ENCODE measurements around the gene RPL13A. TPM values are rescaled to one million over a fixed set of nuclear protein-coding genes. Genes with fewer than 3 reads are reported as not detected.

Gene RPL13A
- polyA plus RNA-seq, 3 donors: 2,089 to 2,580 (median 2,270) TPM

DNA sequence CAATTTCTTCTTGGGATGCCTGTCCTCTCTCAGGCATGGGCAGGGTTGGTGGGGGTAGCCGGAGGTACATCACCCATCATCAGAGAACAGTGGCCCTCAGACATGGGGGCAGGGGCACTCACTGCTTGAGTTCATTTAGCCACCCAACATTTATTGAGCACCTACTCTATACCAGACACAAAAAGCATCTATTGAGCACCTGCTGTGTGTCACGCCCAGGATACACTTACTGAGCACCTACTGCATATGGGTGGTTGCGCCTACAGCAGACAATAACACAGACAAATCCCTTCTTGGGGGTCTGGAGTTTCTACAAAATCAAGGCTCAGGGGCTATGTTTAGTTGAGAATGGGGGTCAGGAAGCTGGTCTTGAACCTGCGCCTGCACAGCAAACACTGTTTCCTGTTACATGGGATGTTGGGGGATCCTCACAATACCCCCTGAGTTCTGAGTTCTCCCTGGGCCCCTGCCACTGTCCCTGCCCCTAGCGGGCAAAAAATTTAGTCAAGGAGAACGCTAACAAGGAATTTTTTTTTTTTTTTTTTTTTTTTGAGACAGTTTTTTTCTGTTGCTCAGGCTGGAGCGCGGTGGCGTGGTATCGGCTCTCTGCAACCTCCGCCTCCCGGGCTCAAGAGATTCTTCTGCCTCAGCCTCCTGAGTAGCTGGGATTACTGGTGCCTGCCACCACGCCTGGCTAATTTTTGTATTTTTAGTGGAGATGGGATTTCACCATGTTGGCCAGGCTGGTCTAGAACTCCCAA, 52.0 kb downstream of the RPL13A start:
- DNase-seq (ENCODE audit: low read depth in 3 of 3, low spot score in 2 of 3): no peak

Other genes with a start within 250 kb of the RPL13A start
- 1 to 10 TPM; 2.4 to 2.6 (median 2.6) TPM for gene SLC6A16, start 162.4 kb upstream of the RPL13A start, polyA plus RNA-seq (ENCODE audit: insufficient read length in 3 of 3)
- 10 to 100 TPM; 32.7 to 37.7 (median 36.9) TPM for gene CD37, start 152.2 kb upstream of the RPL13A start, polyA plus RNA-seq (ENCODE audit: insufficient read length in 3 of 3)
- 10 to 100 TPM; 86.1 to 89.1 (median 86.1) TPM for gene TEAD2, start 125.2 kb upstream of the RPL13A start, polyA plus RNA-seq (ENCODE audit: insufficient read length in 3 of 3)
- gene DKKL1, start 123.7 kb upstream of the RPL13A start, polyA plus RNA-seq (ENCODE audit: insufficient read length in 3 of 3): 1 to 10 TPM; 4.5 to 5.3 (median 4.7) TPM
- gene KASH5, start 99.4 kb upstream of the RPL13A start, polyA plus RNA-seq (ENCODE audit: insufficient read length in 3 of 3): under 1 TPM; 0.14 to 0.45 (median 0.18) TPM
- not detected for gene PTH2, start 64.2 kb upstream of the RPL13A start, polyA plus RNA-seq (ENCODE audit: insufficient read length in 3 of 3)
- not detected for gene GFY, start 62.2 kb upstream of the RPL13A start, polyA plus RNA-seq (ENCODE audit: insufficient read length in 3 of 3)
- under 1 TPM; 0.25 to 0.33 (median 0.31) TPM for gene SLC17A7, start 46.1 kb upstream of the RPL13A start, polyA plus RNA-seq (ENCODE audit: insufficient read length in 3 of 3)
- gene PIH1D1, start 35.8 kb upstream of the RPL13A start, polyA plus RNA-seq (ENCODE audit: insufficient read length in 3 of 3): 10 to 100 TPM; 81.1 to 84.9 (median 84.7) TPM
- 10 to 100 TPM; 14.5 to 15.0 (median 14.8) TPM for gene ALDH16A1, start 34.4 kb upstream of the RPL13A start, polyA plus RNA-seq (ENCODE audit: insufficient read length in 3 of 3)
- gene FLT3LG, start 13.4 kb upstream of the RPL13A start, polyA plus RNA-seq (ENCODE audit: insufficient read length in 3 of 3): 1 to 10 TPM; 2.6 to 3.2 (median 2.7) TPM
- gene RPS11, start 8.8 kb downstream of the RPL13A start, polyA plus RNA-seq (ENCODE audit: insufficient read length in 3 of 3): 1,000 to 10,000 TPM; 2,847 to 3,056 (median 2,982) TPM
- 100 to 1,000 TPM; 219 to 252 (median 230) TPM for gene FCGRT, start 25.1 kb downstream of the RPL13A start, polyA plus RNA-seq (ENCODE audit: insufficient read length in 3 of 3)
- gene RCN3, start 40.4 kb downstream of the RPL13A start, polyA plus RNA-seq (ENCODE audit: insufficient read length in 3 of 3): 10 to 100 TPM; 10.0 to 10.9 (median 10.2) TPM
- 10 to 100 TPM; 61.2 to 69.1 (median 64.3) TPM for gene NOSIP, start 92.9 kb downstream of the RPL13A start, polyA plus RNA-seq (ENCODE audit: insufficient read length in 3 of 3)
- gene PRRG2, start 93.7 kb downstream of the RPL13A start, polyA plus RNA-seq (ENCODE audit: insufficient read length in 3 of 3): 1 to 10 TPM; 7.1 to 8.5 (median 7.1) TPM
- gene PRR12, start 103.6 kb downstream of the RPL13A start, polyA plus RNA-seq (ENCODE audit: insufficient read length in 3 of 3): 10 to 100 TPM; 13.6 to 16.3 (median 15.1) TPM
- gene RRAS, start 152.5 kb downstream of the RPL13A start, polyA plus RNA-seq (ENCODE audit: insufficient read length in 3 of 3): 10 to 100 TPM; 19.8 to 23.1 (median 21.3) TPM
- 10 to 100 TPM; 24.3 to 31.6 (median 25.6) TPM for gene SCAF1, start 154.6 kb downstream of the RPL13A start, polyA plus RNA-seq (ENCODE audit: insufficient read length in 3 of 3)
- 10 to 100 TPM; 37.6 to 41.5 (median 39.3) TPM for gene IRF3, start 178.2 kb downstream of the RPL13A start, polyA plus RNA-seq (ENCODE audit: insufficient read length in 3 of 3)
- 10 to 100 TPM; 16.4 to 21.9 (median 19.4) TPM for gene BCL2L12, start 178.3 kb downstream of the RPL13A start, polyA plus RNA-seq (ENCODE audit: insufficient read length in 3 of 3)
- 100 to 1,000 TPM; 205 to 221 (median 219) TPM for gene PRMT1, start 189.7 kb downstream of the RPL13A start, polyA plus RNA-seq (ENCODE audit: insufficient read length in 3 of 3)
- gene ADM5, start 202.0 kb downstream of the RPL13A start, polyA plus RNA-seq (ENCODE audit: insufficient read length in 3 of 3): under 1 TPM; 0.64 to 0.67 (median 0.64) TPM
- 10 to 100 TPM in 1 of 3 donors, 1 to 10 TPM in 2; 8.0 to 10.9 (median 9.0) TPM for gene CPT1C, start 203.5 kb downstream of the RPL13A start, polyA plus RNA-seq (ENCODE audit: insufficient read length in 3 of 3)

Measured in right renal cortex interstitium (tissue), 3 donors.